Liver (tissue), 3 donors: ENCODE measurements around the gene ZNF267.

Experiments
- CTCF ChIP-seq: fragments of 150-350 bp; IDR thresholded peaks from 2 replicates; pipeline ENCODE4 v1.5.1; 2017; ENCODE audit warnings: improper control_type of control experiment, low read depth, low read length; ENCODE audit not compliant: missing input control
- FOXA2 ChIP-seq: IDR thresholded peaks from 2 replicates; pipeline ENCODE4 v1.6.1; 2016; ENCODE audit warnings: antibody characterized with exemption
- GABPA ChIP-seq, 2 donors: IDR thresholded peaks in 1 of 2; conservative IDR thresholded peaks in 1 of 2; 2 replicates each; pipeline ENCODE4 v1.6.1; 2016; ENCODE audit warnings: antibody characterized with exemption in 2 of 2, mild to moderate bottlenecking in 1 of 2, moderate library complexity in 1 of 2
- JUND ChIP-seq, 2 donors: IDR thresholded peaks; 2 replicates each; pipeline ENCODE4 v1.6.1; 2016; ENCODE audit warnings: antibody characterized with exemption in 2 of 2
- MAX ChIP-seq: IDR thresholded peaks from 2 replicates; pipeline ENCODE4 v1.6.1; 2016; ENCODE audit warnings: antibody characterized with exemption
- RAD21 ChIP-seq, 2 donors: IDR thresholded peaks; 2 replicates each; pipeline ENCODE4 v1.6.1; 2016; ENCODE audit warnings: antibody characterized with exemption in 2 of 2, mild to moderate bottlenecking in 2 of 2
- REST ChIP-seq: IDR thresholded peaks from 2 replicates; pipeline ENCODE4 v1.6.1; 2016; ENCODE audit warnings: antibody characterized with exemption, mild to moderate bottlenecking
- SP1 ChIP-seq: IDR thresholded peaks from 2 replicates; pipeline ENCODE4 v1.6.1; 2018; ENCODE audit warnings: antibody characterized with exemption, mild to moderate bottlenecking
- TAF1 ChIP-seq: conservative IDR thresholded peaks from 2 replicates; pipeline ENCODE4 v1.6.1; 2016; ENCODE audit warnings: antibody characterized with exemption, mild to moderate bottlenecking
- YY1 ChIP-seq: IDR thresholded peaks from 2 replicates; pipeline ENCODE4 v1.6.1; 2016; ENCODE audit warnings: antibody characterized with exemption, mild to moderate bottlenecking
- ZBTB33 ChIP-seq: IDR thresholded peaks from 2 replicates; pipeline ENCODE4 v1.6.1; 2016; ENCODE audit warnings: antibody characterized with exemption
- donor health status: healthy.
- donor health status: healthy.

- no peak for TF ChIP-seq REST
- no peak for TF ChIP-seq CTCF
- TF ChIP-seq FOXA2: no peak
- no peak for TF ChIP-seq RAD21 (IDR thresholded peaks at IDR 0.05)
- TF ChIP-seq ZBTB33: no peak
- TF ChIP-seq YY1: no peak
- no peak for TF ChIP-seq SP1
- no peak for TF ChIP-seq JUND (IDR thresholded peaks at IDR 0.05)
- no peak for TF ChIP-seq MAX
- no peak for TF ChIP-seq TAF1
- no peak for TF ChIP-seq GABPA (IDR thresholded peaks at IDR 0.05 in 1 of 2, conservative IDR thresholded peaks at IDR 0.05 in 1 of 2)
Measured at GRCh38 chr16:31875928-31876547, 2.4 kb downstream of the ZNF267 start.
